Thoracic aorta endothelial cell (primary cell): Measurements from ENCODE around the gene DDX1. TPM values are rescaled to one million over a fixed set of nuclear protein-coding genes. Genes with fewer than 3 reads are reported as not detected.

Experiments used
- total RNA-seq: library from RNA; depleted of rRNA; stranded (reverse); fragments of >200 nt; gene quantifications from 2 replicates; pipeline ENCODE4 v1.2.3, GENCODE V29; 2012

Gene DDX1
- 147 and 166 TPM in 2 replicates for total RNA-seq

GRCh38 chr2:15591692-15592463 lies at the start of gene DDX1:
TSS of gene DDX1 (plus strand) at chr2:15591868. CDS start at chr2:15591934, 66 bp downstream.

GRCh38 chr2:15560988-15561573 lies 30.6 kb upstream of the DDX1 start, which contains the start of gene NBAS:
TSS of gene NBAS (minus strand) at chr2:15561334. CDS start at chr2:15561304, 30 bp downstream.

Other genes with a start within 250 kb of the DDX1 start
- gene NBAS, start 30.5 kb upstream of the DDX1 start, total RNA-seq: 82.6 and 92.3 TPM in 2 replicates